NCI-H1092 treated with DMSO at 0.1 percent for 48 hours (cell line): ENCODE data around the gene IFNGR1.
"Not testable (repeated sequence)": the region's sequence is repeated elsewhere in the genome, so short reads cannot be mapped to it uniquely, and the experiment has no call there.

Experiments used
- DNase-seq: peaks from one replicate; lab custom pipeline; 2025; lab: John Stamatoyannopoulos, UW

IFNGR1 gene

DNA sequence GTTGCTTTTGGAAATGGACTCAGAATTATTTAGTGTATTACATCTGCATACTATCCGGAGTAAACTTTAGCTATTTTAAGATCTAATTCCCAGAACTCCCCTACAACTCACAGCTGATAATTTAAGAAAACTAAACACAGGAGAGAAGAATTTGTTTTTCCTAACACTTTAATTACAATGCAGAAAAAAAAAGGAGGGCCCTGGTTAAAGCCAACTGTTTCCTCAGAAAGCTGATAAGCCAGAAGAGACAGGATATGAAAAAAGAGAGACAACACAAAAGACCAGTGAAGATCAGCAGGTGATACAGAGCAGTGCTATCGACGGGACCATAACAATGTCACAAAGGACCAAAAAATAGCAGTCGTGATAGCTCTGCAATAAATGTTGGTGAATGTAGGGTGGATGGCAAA lies 5.8 kb downstream of the IFNGR1 start:
- DNase-seq = no peak

DNA sequence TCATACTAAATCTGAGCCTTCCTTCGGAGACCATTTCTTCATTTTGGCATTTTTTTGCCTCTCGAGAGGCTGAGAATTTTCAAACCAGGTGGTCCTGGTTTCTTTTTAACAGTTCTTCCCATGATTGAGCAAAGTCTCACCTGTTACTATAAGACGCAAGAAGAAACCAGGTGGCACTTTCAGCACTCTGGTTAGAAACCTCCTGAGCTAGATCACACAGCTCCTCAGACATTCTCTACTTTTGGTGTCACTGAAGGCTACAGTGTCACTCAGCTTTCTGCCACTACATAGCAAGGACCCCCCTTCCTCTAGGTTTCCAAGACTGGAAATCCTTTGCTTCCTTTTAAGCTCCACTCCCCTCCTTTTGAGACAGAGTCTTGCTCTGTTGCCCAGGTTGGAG lies 7.3 kb downstream of the IFNGR1 start:
- no peak for DNase-seq

DNA sequence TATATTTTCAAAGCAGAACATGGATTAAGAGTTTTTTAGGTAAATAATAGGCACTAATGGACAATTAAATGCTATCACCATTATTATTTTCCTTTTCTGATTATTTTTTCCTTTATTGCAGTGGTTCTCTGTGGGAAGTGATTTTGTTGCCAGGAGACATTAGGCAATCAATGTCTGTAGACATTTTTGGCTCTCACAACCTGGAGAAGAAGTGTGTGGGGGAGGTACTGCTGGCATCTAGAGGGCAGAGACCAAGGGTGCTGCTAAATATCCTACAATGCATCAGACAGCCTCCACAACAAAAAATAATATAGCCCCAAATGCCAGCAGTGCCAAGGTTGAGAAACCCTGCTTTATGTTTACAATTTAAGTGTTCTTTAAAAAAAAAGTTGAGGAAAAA lies 8.3 kb downstream of the IFNGR1 start:
- DNase-seq = no peak

DNA sequence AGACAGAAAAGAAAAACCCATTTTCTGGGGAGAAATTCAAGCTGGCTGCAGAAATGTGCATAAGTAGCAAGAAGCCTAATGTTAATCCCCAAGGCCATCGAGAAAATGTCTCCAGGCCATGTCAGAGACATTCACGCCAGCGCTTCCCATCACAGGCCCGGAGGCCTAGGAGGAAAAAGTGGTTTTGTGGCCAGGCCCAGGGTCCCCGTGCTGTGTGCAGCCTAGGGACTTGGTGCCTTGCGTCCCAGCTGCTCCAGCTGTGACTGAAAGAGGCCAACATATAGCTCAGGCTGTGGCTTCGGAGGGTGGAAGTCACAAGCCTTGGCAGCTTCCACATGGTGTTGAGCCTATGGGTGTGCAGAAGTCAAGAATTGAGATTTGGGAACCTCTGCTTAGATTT lies 10.9 kb downstream of the IFNGR1 start:
- DNase-seq = no peak

DNA sequence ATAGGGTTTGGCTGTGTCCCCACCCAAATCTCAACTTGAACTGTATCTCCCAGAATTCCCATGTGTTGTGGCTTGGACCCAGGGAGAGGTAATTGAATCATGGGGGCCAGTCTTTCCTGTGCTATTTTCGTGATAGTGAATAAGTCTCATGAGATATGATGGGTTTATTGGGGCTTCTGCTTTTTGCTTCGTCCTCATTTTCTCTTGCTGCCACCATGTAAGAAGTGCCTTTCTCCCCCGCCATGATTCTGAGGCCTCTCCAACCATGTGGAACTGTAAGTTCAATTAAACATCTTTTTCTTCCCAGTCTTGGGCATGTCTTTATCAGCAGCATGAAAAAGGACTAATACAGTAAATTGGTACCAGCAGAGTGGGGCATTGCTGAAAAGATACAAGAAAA lies 11.7 kb downstream of the IFNGR1 start:
- DNase-seq = not testable (repeated sequence)

DNA sequence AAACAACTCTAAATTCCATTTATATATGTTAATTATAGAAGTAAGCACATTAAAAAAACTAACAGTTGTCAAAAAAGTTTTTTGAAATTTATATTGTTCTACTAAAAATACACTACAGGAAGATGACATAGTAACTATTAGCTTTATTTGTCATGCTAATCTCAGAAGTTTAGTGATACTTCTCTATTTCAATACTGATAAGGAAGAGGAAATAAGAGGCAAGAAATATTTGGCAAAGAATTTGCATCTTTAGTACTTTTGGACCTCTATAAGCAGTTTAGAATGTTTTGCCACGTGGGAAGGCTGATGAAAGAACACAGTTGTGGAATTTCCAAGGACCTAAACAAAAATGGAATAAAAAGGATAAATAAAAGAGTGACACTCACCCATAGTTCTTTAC lies 12.6 kb downstream of the IFNGR1 start:
- DNase-seq = no peak

DNA sequence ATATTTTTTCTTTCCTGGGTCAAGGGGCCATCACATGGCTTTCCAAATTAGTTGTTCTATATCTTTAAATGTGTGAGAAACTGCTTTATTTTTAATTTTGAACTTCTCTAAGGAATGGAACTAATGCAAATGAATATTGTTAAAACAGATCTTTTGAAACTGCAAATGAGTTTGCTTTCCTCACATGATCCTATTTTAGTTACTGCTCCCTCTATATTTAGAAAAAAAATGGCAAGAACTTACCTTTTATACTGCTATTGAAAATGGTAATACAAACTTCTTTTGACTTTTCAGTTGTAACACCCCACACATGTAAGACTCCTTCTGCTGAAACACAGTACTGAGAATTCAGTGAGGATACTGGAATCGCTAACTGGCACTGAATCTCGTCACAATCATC lies 15.9 kb downstream of the IFNGR1 start:
- DNase-seq = no peak

DNA sequence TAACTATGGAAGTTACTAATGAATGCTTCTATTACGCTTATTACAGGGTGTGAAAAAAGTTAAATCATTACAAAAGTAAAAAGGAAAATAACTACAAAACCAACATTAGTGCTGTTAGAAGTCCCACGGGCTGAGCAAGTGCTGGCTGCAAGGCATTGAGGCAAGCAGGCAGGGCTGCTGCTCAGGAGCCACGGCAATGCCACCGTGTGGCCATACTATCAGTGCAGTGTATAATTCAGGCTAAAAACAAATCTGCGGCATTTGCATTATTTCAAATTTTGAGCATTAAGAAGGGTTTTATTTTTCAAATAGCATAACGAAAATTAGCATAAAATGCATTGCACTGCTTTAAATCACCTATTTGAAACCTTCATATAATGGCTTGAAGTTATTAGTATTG lies 17.1 kb downstream of the IFNGR1 start:
- DNase-seq = no peak

DNA sequence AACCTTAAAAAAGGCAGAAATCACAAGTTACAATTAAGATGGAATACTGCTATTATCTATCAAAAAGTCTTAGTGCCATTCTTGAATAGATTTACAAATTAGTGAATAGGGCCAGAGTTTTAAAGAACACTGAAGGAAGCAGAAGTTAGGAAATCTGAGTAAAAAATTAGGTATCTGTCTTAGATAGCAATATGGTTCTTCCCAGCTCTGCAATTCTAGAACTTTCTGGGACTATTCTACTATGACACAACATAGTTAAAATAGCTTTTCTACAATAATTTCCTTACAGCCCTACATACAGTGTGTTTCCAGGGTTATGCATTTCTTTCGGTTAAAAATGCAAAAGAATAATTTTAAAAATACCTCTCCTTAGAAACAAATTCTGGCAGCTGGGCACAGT lies 18.2 kb downstream of the IFNGR1 start:
- DNase-seq = no peak

DNA sequence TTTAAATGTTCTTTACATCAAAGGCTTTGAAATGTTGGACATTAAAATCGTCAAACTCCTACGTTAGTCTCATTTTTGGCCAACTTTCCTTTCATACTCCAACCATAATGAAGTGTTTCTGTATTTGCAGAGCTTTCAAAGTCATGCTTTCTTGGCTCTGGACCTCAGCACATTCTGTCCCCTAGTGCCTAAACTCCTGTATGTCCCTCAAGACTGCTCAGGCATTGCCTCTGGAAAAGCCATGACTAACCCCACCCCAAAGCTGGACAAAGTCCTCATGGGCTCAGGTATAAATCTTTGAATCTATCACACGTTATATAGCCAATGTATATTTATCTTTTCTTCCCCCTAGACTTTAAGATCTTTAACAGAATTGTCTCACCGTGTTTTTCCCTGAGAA lies 18.9 kb downstream of the IFNGR1 start:
- no peak for DNase-seq

DNA sequence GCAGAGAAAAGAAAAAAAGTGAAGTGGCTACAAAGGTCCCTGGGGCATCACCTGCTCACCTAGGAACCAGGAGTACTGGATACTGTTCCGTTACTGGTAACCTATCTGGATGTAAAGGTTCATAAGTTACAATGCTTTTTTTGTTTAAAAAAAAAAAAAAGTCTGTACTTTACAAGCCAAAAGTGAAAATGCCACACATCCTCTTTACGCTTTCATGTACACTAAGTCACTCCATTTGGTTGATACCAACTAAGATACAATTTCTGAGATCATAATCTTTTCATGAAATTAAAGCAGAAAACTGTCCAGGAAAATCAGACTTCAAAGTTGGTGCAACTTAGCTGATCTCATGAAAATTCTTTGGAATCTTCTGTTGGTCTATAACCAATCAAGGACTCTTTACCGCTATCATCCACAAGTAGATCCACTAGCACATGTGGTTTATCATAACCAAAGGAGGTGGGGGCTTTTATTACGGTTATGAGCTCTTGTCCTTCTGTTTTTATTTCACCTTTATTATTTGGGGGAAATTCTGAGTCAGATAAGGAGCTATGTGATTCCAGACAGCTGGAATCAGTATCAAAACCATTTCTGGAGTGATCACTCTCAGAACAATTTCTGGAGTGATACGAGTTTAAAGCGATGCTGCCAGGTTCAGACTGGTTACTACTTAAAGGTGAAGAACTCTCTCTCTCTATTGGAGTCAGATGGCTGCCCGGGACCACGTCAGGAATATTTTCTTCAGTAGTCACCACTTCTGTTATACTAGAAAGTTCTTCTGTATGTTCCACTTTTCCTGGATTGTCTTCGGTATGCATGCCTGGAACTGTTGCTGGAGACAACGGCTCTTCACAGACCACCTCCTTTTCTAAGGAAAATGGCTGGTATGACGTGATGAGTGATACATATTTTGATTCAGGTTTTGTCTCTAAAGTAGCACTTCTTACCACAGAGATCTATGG lies 21.2 kb downstream of the IFNGR1 start:
- DNase-seq = no peak

DNA sequence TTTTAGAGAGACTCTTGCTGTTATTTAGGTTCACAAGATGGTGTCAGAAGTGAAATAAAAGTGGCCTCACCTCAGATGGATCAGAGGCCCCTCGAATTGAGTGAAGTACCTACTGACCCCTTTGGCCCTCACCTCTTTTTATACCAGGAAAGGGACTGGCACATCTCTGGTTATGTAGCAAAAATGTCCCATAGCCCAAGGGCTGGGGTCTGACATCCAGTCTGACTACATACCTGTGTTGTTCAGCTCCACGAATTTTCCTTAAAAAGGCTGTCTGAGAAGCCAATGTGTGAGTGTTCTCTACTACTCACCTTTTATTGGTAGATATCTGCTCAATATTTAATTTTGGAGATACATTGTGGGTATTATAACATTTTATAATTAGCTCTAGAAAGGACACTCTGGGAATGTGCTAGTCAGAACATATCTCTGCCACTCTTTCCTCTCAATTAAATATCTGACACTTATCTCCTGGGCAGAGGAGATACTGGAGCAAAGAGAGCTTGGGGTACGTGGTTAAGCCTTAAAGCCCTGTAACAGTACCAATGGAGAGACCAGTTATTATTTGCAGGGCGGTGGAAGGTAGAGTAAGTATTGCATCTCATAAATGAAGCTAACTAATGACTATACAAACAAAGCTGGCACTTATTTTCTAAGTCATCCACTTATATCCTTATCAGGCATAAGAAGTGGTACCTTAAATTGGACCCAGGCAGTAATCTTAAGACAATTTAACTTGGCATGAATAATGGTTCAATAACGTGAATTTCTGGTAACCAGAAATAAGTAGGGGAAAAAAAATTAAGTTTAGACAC lies 25.7 kb downstream of the IFNGR1 start:
- DNase-seq = no peak

DNA sequence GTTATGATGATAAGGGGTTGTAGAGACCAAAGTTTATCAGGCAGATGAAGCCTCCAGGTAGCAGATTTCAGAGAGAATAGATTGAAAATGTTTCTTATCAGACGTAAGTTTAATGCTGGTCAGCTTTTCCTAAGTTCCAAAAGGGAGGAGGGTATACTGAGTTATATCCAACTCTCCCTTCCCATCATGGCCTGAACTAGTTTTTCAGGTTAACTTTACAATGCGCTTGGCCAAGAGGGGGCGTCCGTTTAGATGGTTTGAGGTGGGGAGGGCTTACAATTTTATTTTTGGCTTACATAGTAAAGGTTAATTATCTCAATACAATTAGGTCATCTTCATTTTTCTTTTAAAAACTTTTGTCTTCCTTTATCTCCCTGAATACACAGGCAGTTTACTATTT lies 26.4 kb downstream of the IFNGR1 start:
- no peak for DNase-seq

DNA sequence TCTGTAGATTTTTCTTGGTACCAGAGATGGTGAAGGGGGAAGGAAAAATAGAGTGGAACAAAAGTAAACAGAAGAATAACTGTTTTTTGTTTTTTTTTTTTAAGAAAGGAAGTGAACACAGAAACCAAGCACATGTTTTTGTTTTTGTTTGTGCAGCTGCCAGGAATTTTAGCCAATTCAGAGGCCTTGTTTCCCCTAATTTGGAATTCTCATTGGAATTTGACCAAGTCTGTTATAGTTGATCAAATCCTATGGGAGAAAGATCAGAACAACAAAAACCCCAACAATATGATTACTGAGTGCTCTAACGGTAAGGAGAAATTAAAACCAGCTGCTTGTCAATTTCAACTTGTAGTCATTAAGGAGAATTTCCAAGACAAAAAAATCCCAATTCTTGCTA lies 27.5 kb downstream of the IFNGR1 start:
- DNase-seq = no peak

DNA sequence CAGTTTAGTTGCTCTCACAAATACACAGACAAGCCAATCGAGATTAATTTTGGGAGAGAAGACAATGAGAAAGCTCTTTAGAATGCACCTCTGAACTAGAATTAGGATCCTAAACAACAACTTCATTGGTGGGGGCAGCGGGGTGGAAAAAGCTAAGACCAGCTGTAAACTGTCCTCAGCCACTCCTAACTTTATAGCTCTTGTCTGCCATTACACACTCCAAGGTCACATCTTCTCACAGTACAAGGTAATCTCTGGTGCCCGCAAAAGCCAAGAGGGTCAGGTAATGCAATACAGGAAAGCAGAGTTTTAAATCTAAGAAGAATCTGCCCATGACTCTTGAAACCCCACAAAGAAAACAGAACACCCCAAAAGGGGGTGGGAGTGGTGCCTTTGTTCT lies 27.9 kb downstream of the IFNGR1 start:
- DNase-seq = no peak

DNA sequence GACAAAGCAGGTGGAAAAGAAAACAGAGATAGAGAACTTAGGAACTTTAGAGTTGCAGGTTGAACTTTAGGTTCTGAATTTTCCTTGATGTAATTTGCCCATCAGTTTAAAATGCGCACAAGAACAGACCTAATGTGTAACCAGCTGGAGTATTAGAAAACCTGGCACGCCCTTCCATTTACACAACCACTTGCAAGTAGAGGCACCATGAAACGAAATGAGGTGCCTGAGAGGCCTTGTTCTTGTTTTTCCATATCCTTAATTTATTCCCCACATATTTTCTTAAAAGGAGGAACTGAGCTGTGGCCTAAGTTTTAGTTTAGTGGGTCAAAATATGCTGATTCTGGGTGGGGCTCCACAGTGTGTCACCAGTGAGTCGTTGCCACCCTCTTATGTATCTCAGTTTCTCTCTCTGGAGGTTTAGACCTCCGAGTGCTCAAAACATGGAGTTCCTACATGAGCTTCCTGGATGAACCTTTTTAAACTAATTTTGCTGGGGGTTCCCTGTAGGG lies 28.5 kb downstream of the IFNGR1 start:
- DNase-seq = no peak

DNA sequence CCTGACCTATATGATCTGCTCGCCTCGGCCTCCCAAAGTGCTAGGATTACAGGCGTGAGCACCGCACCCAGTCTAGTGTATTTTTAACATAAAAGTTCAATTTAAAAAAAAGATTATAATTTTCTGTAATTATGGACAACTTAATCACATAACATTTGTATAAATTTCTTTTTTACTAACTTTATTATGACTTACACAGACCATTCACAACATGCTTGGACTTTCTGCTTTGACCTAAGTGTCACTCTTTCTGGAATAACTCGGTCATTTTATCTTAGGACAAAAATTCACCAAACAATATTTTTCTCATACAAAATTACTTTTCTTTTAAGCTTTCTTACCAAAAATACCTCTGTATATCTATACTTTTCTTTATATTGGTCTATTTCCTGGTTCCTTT lies 30.3 kb downstream of the IFNGR1 start:
- no peak for DNase-seq

DNA sequence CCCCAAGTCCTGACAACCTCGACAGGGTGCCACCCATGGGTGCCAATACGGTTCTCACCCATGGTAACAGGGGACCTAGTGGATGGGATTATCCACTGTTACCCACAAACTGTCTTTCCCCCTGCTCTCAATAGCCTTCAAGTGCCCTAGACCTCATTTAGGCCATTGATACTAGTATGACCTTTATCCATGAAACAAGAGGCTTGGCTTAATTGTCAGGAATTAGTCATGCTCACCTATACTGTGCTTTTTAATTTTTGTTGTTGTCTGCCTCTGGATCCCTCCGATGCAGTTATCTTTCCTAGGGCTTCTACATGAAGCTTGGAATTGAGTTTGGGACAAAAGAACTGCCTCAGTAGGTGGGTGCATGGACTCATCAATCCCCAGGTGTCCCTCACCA lies 33.9 kb downstream of the IFNGR1 start:
- no peak for DNase-seq

DNA sequence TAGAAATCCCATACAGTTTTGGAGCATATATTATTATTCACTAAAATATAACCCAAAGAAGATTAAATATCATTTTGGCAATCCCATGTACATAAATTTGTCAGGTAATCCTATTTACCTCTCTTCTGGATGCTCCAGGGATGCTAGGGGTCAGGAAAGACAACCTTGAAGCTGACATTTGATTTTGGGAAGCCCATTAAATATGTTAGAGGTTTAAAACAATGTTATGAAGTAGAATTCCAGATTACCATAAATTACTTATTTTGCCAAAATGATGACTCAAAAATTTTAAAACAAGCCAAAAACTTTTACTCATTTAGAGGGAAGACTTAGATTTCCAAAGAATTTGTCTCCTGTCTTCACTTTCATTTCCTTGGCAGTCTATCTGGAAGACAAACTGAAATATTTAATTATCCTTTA lies 36.5 kb downstream of the IFNGR1 start:
- DNase-seq = no peak

DNA sequence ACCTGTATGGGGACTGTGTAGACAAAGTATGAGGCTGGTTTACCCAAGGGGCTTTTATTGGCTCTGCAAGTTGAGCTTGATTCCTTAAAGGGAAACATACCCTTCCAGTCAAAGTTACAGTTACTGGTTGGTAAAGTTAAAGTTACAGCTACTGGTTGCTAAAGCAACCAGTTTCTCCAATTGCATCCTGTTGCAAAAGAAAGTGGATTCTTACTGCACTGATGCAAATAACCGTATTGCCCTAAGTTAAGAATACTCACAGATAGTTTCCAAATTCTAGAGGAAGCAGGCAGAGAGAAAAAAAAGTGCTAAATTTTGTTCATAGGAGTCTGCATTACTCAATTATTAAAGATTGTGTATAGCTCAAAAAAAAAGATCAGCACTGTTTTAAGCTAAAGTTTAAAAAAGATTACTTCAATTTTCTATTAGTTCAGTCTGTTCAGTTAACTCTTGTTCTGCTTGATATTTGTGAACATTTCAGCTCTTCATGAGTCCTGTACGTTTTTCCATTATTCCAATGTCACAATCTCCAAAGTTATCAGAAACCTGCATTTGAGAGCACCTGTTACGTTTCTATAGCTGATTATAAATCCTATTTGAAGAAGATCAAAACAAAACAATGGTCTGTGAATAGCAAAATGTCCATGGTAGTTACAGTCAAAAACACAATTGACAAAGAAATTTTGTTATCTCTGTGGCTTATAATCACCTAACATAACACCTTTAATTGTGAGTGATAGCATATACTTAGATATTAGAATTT lies 37.1 kb downstream of the IFNGR1 start:
- DNase-seq = no peak

DNA sequence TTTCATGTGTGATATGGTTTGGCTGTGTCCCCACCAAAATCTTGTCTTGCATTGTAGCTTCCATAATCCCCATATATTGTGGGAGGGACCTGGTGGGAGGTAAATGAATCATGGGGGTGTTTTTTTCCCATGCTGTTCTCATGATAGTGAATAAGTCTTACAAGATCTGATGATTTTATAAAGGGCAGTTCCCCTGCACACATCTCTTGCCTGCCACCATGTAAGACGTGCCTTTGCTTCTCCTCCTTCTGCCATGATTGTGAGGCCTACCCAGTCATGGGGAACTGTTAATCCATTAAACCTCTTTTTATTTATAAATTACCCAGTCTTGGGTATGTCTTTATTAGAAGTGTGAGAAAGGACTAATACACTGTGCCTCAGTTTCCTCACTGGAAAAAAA lies 41.6 kb downstream of the IFNGR1 start:
- no peak for DNase-seq

DNA sequence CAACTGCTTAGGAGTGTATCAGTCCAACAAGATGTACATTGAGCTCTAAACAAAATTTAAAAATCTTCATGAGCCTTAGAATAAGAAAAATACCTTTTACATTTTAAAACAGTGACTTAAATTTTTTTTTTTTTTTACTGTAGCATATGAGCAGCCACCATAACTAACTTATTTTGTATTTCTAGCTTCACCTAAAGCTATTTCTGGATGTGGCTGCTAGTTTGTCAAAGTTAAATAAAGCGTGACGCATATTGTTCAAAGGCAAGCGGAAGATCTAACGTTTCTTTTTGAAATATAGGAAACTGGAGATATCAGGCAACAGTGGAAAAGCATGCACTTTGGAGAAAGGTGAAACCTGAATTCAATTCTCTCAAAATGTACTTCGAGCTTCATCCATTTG lies 42.5 kb downstream of the IFNGR1 start:
- no peak for DNase-seq
